ENCODE data around the gene ABRACL. TPM values are rescaled to one million over a fixed set of nuclear protein-coding genes. Genes with fewer than 3 reads are reported as not detected.
A peak's percentile ranks its signal among the peaks of the same experiment; 100 is the strongest.

Gene ABRACL
- total and polyA plus RNA-seq, 2 of the 8 experiments (the other 6 are each of a cell fraction or from before 2014, with no cell fraction given): 103 to 167 TPM

DNA sequence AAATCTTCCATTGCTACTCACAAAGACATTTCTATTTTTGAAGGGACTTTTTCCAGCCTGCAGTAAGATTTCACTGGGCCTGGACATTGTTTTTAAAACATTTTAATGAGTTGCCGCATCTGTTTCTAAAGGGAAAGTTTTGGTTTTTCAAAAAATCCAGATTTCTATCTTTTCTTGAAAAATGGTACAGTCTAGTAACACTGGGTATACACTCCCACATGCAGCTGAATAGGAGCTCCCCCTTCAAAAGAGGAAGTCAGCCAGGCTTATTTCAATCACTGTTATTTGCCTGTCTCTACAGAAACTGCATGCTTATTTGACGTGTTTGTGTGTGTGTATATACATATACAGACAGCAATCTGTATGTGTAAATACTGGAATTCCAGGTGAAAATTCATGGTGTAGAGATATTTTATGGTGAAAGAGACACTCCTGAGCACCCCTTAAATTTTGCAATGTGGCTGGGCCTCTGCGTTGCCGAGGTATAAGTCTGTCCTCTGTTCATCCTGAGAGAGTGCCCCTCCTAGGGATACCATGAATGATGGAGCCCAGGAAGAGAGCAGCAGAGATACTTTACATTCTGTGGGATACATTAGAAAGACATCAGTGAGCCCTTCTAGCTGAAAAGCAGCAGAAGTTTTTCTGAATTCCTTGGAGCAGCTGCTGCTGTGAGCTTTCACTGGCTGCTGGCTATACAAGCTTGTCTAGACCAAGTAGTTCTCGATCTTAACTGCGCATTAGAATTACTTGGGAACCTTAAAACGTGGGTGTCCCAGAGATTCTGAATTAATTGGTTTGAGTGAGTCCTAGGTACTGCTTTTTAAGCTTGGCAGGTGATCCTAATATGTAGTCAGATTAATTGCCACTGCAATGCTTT, 12.0 kb upstream of the ABRACL start:
- Histone ChIP-seq H3K9ac (replicated peaks in 1 of 4; ENCODE audit: extremely low read depth in 1 of 4, low read depth in 3 of 4, low read length in 3 of 4) (no peak overlapping the region), H2BK12ac (ENCODE audit: low read depth, low read length) (no peak overlapping the region; the same call in 1 of the 2 replicates), H3K23me2 (ENCODE audit: low read depth, low read length) (no peaks in the 10 kb centered on the region; the same call in 1 of the 2 replicates), H3K23ac (ENCODE audit: insufficient read length) (no peak overlapping the region), H3K14ac (ENCODE audit: insufficient read length) (no peak overlapping the region), H3K79me2 (ENCODE audit: control insufficient read depth in 1 of 2, insufficient read depth in 2 of 2, low read length in 2 of 2) (no peaks in the 10 kb centered on the region), H4K91ac (replicated peaks; ENCODE audit: insufficient read length, low read length) (no peak overlapping the region), H2BK15ac (ENCODE audit: low read length) (no peak overlapping the region), H3K36me3 (ENCODE audit: control insufficient read depth in 2 of 4, insufficient read depth in 4 of 4, low read length in 3 of 4) (no peaks in the 10 kb centered on the region), H3K9me3 (ENCODE audit: insufficient read depth in 2 of 2, low read depth in 1 of 2, low read length in 1 of 2) (no peaks in the 10 kb centered on the region), H4K20me1 (replicated peaks in 1 of 2; ENCODE audit: control insufficient read depth in 1 of 2, insufficient read depth in 2 of 2, low read length in 2 of 2) (no peaks in the 10 kb centered on the region), H2BK120ac (replicated peaks; ENCODE audit: low read depth, low read length) (no peak overlapping the region), H3K4ac (replicated peaks; ENCODE audit: insufficient read length, low read depth, low read length) (no peak overlapping the region), H2BK5ac (ENCODE audit: low read depth, low read length) (no peak overlapping the region), H2BK20ac (ENCODE audit: low read length) (no peak overlapping the region; the same call in 1 of the 2 replicates), H2AFZ (ENCODE audit: low read length) (no peak overlapping the region), H3K4me1 (replicated peaks in 1 of 4; ENCODE audit: control insufficient read depth in 3 of 4, insufficient read depth in 4 of 4, low read length in 3 of 4) (peaks cover 0 to 4% (median 1%) of the 10 kb centered on the region in 4 experiments; a peak in 2 of 7 replicates), H3K4me2 (ENCODE audit: insufficient read depth in 1 of 2, low read depth in 2 of 2, low read length in 2 of 2) (no peak overlapping the region), H3K4me3 (ENCODE audit: extremely low read depth in 1 of 4, insufficient read depth in 2 of 4, low read depth in 3 of 4, low read length in 4 of 4) (no peak overlapping the region), H3K27me3 (replicated peaks in 1 of 4; ENCODE audit: control insufficient read depth in 3 of 4, extremely low read depth in 1 of 4, insufficient read depth in 3 of 4, low read length in 3 of 4) (no peaks in the 10 kb centered on the region), H4K8ac (ENCODE audit: extremely low read depth, insufficient read depth, low read length) (no peak overlapping the region), H3K79me1 (ENCODE audit: low read depth, low read length) (no peaks in the 10 kb centered on the region), H4K5ac (ENCODE audit: insufficient read length, low read depth, low read length) (no peak overlapping the region), H3K18ac (ENCODE audit: extremely low read depth, low read length) (no peak overlapping the region), H2AK5ac (ENCODE audit: low read depth, low read length) (no peak overlapping the region), H3K27ac (ENCODE audit: low read depth, low read length) (no peak overlapping the region), H3K56ac (replicated peaks; ENCODE audit: insufficient read length, low read depth, low read length) (no peak overlapping the region)
- DNase-seq (ENCODE audit: low read depth in 1 of 2, low spot score in 2 of 2): peak in 1 of 2 experiments; percentile 37
- CTCF ChIA-PET (ENCODE audit: partially characterized antibody): interaction anchor here (1.2 to 1.4 kb wide), 2 partner anchors 24 to 28 kb away, joined by 3 read pairs; partner anchors contain the start of gene REPS1
- FAIRE-seq: no peak
- 80% methylated on average over 7 of the region's 7 CpGs; no CpG with 5 or more reads in 1 of the 2 experiments for WGBS, 2 experiments (ENCODE audit: extremely low coverage in 1 of 2, insufficient coverage in 1 of 2, insufficient read length in 1 of 2, insufficient replicate concordance in 2 of 2, low coverage in 1 of 2, low lambda C conversion rate in 2 of 2, missing lambda C conversion rate in 1 of 2)
- POLR2A ChIA-PET (ENCODE audit: partially characterized antibody): interaction anchor here (0.7 to 2.0 kb wide), 4 partner anchors 9 to 13 kb away, joined by 3 to 7 read pairs (median 4); no protein-coding TSS in a partner anchor
- TF ChIP-seq JUND (IDR thresholded peaks at IDR 0.05; ENCODE audit: low read length) (no peak), NANOG (IDR thresholded peaks at IDR 0.05; ENCODE audit: insufficient read depth, low read depth, low read length, poor library complexity, severe bottlenecking) (no peak), CEBPB (IDR thresholded peaks at IDR 0.05; ENCODE audit: low read depth, low read length) (no peak), RNF2 (IDR thresholded peaks at IDR 0.05; ENCODE audit: borderline replicate concordance, low read depth, low read length, missing control alignments, poor library complexity, severe bottlenecking) (no peak), CHD2 (IDR thresholded peaks at IDR 0.05; ENCODE audit: low read length) (no peak), JUN (IDR thresholded peaks at IDR 0.05; ENCODE audit: low read depth, low read length) (no peak), KDM1A (IDR thresholded peaks at IDR 0.05; ENCODE audit: borderline replicate concordance, low read length) (no peak), SRF (IDR thresholded peaks at IDR 0.05; ENCODE audit: low read depth, low read length) (no peak), SP4 (IDR thresholded peaks at IDR 0.05; ENCODE audit: low read length) (no peak)
- TF ChIP-seq, protein P1, sequence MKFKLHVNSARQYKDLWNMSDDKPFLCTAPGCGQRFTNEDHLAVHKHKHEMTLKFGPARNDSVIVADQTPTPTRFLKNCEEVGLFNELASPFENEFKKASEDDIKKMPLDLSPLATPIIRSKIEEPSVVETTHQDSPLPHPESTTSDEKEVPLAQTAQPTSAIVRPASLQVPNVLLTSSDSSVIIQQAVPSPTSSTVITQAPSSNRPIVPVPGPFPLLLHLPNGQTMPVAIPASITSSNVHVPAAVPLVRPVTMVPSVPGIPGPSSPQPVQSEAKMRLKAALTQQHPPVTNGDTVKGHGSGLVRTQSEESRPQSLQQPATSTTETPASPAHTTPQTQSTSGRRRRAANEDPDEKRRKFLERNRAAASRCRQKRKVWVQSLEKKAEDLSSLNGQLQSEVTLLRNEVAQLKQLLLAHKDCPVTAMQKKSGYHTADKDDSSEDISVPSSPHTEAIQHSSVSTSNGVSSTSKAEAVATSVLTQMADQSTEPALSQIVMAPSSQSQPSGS (IDR thresholded peaks at IDR 0.05; ENCODE audit: low read length): no peak
